VCaP (cell line): ENCODE results near the gene HDAC8.
A peak's percentile ranks its signal among the peaks of the same experiment; 100 is the strongest.

ENCODE experiments used
- H3K27ac ChIP-seq: fragments of 450-650 bp; 2 replicates; pipeline ENCODE4 v1.5.1; 2017
- TF ChIP-seq, protein P1 (sequence below): fragments of 450-650 bp; conservative IDR thresholded peaks from 2 replicates; pipeline ENCODE4 v1.5.1; 2017; ENCODE audit warnings: mild to moderate bottlenecking, moderate library complexity

Gene HDAC8

DNA sequence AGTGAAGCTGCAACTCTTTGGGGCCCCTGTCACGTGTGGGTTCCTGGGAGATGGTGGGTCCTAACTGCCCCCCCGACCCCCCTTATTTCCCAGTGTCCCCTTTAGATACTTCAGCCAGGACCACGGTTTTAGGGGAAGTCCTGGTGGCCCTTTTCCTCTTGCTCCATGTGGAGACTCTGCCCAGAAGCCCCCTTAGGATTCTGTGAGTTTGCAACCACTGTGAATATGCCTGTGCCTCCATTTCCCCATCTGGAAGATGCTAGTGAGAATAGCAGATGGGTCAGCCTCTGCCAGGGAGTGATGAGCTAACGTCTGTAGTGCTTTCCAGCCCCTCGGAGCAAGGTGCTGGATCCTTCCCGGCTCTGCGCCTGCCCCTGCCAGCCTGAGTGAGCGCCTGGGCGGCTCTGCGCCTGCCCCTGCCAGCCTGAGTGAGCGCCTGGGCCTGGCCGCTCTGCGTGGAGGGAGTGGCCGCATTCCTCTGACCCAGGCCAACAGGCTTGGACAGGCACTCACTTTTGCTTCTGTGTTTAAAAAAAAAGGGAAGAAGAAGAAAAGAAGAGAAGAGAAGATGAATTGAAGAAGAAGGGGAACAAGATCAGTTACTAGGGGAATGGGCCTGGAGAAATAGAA lies 260.2 kb downstream of the HDAC8 start:
- no peak overlapping the region for H3K27ac ChIP-seq
- TF ChIP-seq, protein P1, sequence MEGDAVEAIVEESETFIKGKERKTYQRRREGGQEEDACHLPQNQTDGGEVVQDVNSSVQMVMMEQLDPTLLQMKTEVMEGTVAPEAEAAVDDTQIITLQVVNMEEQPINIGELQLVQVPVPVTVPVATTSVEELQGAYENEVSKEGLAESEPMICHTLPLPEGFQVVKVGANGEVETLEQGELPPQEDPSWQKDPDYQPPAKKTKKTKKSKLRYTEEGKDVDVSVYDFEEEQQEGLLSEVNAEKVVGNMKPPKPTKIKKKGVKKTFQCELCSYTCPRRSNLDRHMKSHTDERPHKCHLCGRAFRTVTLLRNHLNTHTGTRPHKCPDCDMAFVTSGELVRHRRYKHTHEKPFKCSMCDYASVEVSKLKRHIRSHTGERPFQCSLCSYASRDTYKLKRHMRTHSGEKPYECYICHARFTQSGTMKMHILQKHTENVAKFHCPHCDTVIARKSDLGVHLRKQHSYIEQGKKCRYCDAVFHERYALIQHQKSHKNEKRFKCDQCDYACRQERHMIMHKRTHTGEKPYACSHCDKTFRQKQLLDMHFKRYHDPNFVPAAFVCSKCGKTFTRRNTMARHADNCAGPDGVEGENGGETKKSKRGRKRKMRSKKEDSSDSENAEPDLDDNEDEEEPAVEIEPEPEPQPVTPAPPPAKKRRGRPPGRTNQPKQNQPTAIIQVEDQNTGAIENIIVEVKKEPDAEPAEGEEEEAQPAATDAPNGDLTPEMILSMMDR, result no peak

DNA sequence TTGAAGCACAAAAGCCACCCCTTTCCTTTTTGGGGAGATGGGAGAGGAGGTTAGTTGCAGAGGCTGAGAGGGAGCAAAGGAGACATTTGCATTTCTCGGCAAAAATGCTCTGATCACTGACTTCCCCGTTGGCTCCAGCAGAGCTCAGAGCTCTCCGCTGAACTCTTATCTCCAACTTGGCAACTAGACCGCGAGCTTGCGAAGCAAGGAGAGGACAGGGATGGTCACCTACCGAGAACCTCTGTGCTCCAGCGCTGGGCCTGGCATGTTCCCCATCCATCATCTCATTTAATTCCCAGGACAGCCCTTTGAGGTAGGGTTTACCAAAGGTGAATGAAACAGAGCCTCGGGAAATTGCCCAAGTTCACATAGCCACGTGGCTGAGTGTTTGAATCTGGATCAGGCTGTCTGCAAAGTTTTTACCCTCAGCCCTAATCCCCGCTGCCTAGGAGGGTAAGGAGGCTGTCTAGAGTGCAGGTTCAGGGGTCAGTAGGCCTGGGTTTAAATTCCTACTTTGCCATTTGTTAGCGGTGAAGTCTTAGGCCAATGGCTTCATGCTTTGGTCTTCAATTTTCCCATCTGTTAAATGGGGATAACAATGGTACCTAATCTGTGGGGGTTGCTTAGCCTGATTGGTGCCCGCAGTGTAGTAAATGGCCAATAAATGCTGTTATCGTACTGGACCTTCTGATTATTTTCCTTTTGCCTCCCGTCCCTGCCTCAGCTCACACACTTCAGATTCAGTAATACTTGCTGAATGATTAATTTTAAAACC lies 263.2 kb downstream of the HDAC8 start:
- TF ChIP-seq, protein P1, result no peak
- no peak overlapping the region for H3K27ac ChIP-seq

DNA sequence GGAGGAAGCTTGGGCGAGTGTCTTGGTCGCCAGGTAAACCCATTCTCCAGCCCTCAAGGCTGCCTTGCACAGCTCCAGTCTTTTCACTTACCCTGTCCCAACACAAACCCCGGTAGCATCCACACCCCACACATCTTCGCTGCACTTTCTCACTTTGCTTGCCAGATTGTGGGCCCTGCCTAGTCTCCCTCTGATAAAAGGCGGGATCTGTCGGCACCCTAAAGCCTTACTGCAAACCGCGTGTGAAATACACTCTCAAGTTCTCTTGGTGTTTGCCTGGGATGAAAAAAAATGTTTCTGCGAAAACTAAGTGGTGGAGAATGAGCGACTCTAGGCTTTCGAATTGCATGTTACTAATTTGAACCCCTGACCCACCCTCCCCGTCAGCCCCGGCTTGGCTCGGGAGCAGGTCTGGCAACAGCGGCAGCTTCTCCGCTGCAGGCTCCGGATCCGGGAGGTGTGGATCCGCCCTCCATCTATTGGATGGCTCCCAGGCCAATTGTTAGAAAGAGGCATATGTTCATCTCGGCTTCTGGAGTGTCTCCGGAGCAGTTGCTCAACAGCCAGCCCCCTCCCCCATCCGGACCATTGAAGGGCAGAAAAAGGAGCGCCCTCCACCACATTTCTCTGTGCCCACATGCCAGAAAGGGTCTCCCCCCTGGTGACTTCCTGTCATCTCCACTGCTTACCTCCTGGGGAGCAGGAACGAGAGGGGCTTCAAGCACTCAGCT lies 263.9 kb downstream of the HDAC8 start:
- H3K27ac ChIP-seq, result no peak overlapping the region
- TF ChIP-seq, protein P1, result no peak

DNA sequence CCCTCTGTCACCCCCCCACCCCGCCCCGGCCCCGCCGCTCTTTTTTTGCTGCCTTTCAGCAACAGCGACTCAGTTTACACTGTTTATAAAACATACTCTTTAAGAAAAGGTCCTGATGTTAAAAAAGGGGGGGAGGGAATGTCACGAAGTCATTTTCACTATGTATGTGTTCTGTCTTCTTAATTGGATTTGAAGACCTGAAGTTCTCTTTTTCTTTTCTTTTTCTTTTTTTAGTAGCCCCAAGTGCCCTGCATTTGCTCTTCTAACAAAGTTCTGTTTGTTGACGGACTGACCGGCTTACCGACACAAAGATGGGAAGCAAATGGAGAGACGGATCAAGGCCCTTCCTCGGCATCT lies 264.5 kb downstream of the HDAC8 start:
- H3K27ac ChIP-seq, result no peak overlapping the region
- TF ChIP-seq, protein P1, result no peak

DNA sequence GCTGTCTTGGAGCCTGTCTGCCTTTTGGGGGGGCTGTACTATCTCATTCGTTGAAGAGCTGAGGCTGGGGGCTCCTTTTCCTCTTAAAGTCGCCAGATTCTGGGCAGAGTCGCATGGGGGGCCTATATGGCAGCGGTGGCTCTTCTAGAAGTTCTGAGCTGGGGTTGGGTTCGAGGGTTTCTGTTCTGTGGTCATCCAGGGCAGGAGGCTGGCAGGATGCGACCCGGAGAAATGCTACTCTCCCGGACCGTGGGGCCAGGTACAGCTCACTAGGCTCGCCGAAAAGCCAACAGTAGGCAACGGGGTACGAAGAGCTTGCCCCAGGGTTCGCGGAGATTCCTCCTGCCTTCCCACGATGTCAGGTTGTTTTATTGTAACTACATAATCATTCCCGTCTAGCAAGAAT lies 265.0 kb downstream of the HDAC8 start:
- no peak overlapping the region; the same call in 1 of the 2 replicates for H3K27ac ChIP-seq
- TF ChIP-seq, protein P1, result no peak

DNA sequence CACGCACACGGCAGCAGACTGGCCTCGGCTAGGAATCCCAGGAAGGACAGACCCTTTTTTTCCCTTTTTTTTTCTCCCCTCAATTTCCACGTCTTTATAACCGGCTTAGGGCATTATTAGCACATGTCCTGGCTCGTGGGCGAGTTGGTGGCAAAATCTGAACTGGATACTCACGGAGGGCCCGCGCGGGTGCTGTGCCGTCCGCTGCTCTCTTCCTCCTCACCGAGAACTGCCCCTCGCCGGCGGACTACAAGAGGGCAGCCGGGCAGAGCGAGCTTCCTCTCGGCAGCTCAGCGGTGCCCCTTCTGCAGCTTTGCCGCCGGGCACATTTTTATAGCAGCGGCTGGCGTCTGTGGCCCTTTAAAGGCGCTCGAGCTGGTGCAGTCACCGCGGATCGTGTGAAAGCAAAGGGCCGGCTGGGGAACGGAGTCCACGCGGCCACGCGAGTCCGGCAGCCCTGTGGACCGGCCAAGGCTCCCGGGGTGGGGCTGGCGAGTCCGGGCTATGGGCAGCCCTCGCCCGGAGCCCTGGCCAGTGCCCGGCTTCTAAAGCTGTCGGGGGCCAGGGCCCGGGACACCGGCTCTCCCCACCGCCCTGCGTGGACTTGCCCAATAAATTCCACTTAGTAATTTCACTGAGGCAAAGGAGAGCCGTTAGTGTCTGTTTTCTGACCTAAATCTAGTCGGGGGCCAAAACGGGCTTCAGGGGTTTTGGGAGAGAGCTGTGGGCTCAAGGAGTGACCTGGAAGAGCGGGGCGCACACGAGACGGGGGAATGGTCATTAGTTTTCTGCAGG lies 265.6 kb downstream of the HDAC8 start:
- TF ChIP-seq, protein P1, result no peak
- H3K27ac ChIP-seq, result peak overlapping the region; percentile 36; the same call in 1 of the 2 replicates
